SH-SY5Y (cell line): Measurements from ENCODE around the gene TLCD1.

Experiments
- GATA2 ChIP-seq: IDR thresholded peaks from 2 replicates; pipeline ENCODE4 v1.6.1; 2011; ENCODE audit warnings: mild to moderate bottlenecking, low read depth, low read length
- GATA3 ChIP-seq: IDR thresholded peaks from 2 replicates; pipeline ENCODE4 v1.6.1; 2011; ENCODE audit warnings: low read depth, mild to moderate bottlenecking, low read length, moderate library complexity

- no peak for TF ChIP-seq GATA2
- no peak for TF ChIP-seq GATA3
Measured at GRCh38 chr17:28726627-28727491, 826 bp upstream of the TLCD1 start.
